Measurements from ENCODE around the gene SSUH2.

DNA sequence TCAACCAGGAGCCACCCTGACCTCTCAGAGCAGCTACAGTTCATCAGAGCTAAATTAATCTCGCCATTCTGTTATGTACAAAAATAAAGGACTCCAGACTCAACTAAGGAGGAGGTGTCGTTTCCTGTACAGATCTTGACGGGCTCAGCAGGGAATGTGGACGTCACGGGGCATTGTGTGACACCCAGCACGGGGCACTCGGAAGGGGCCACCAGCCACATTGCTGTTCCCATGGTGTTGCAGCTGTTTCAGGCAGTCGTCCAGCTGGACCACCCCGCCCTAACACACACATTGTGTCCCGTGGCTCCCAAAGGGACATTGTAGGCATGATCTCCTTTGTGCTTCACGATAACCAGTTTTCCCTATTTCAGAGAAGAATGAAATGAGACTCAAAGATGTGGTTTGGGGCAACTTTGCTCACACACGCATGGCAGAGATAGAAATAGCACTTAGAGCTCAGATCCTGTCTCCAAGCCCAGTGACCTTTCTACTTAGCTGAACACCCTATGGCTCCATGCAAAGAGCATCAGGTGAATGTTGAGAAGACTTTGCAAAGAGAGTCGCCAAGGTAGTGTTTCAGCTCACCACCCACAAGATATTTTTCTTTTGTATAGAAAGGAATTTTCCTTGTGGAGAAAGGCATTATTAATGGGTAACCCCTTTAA lies 5.5 kb downstream of the SSUH2 start:
- TF ChIP-seq, protein P1, sequence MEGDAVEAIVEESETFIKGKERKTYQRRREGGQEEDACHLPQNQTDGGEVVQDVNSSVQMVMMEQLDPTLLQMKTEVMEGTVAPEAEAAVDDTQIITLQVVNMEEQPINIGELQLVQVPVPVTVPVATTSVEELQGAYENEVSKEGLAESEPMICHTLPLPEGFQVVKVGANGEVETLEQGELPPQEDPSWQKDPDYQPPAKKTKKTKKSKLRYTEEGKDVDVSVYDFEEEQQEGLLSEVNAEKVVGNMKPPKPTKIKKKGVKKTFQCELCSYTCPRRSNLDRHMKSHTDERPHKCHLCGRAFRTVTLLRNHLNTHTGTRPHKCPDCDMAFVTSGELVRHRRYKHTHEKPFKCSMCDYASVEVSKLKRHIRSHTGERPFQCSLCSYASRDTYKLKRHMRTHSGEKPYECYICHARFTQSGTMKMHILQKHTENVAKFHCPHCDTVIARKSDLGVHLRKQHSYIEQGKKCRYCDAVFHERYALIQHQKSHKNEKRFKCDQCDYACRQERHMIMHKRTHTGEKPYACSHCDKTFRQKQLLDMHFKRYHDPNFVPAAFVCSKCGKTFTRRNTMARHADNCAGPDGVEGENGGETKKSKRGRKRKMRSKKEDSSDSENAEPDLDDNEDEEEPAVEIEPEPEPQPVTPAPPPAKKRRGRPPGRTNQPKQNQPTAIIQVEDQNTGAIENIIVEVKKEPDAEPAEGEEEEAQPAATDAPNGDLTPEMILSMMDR (conservative IDR thresholded peaks at IDR 0.05; ENCODE audit: low read length) = no peak
- TF ChIP-seq EZH2phosphoT487 (IDR thresholded peaks at IDR 0.05; ENCODE audit: borderline replicate concordance, low read depth, low read length) = no peak

All from OCI-LY7 (cell line).